Fibroblast of skin of left biceps (primary cell): Measurements from ENCODE around the gene TP73.
"Not testable (repeated sequence)": the region's sequence is repeated elsewhere in the genome, so short reads cannot be mapped to it uniquely, and the experiment has no call there.

Source experiments
- DNase-seq, 2 experiments: peaks; one replicate each; pipeline ENCODE4 v3.0.0-alpha.2; 2013; ENCODE audit warnings: low read depth in 2 of 2

The TP73 gene

DNA sequence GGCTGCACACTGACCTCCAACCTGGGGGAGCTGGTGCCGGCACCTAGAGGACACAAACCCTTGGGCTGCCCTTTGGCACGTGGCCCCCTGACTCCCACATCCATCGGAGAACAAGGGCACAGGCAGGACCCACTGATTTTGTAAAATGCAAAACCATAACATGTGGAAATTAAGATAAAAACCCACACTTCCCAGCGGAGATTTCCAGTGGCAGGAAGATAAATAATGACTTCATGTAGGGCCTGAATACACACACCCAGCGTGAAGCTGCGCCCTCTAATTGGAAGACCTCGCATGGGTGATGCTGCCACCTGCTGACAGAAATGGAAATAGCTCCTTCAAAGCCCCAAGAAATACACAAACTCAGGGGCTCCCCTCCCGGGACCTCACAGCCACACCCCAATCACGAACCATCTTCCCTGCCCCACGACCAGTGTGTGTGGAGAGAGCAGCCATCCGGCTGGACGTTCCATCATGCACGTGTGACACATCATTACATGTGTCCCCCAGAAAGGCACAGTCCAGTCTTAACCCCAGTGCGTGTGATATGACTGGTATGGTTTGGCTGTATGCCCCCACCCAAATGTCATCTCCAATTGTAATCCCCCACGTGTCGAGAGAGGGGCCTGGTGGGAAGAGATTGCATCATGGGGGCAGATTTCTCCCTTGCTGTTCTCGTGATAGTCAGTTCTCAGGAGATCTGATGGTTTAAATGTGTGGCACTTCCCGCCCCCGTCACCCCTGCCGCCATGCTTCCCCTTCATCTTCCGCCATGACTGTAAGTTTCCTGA, 33.2 kb upstream of the TP73 start:
- DNase-seq: peak; percentile 37 to 40

- no peak for DNase-seq
Observed at GRCh38 chr1:3620708-3621107, 31.6 kb upstream of the TP73 start.

GRCh38 chr1:3621151-3621671, 31.1 kb upstream of the TP73 start:
- not testable (repeated sequence) for DNase-seq

- DNase-seq: not testable (repeated sequence)
Observed at GRCh38 chr1:3622102-3622501, 30.2 kb upstream of the TP73 start.

DNA sequence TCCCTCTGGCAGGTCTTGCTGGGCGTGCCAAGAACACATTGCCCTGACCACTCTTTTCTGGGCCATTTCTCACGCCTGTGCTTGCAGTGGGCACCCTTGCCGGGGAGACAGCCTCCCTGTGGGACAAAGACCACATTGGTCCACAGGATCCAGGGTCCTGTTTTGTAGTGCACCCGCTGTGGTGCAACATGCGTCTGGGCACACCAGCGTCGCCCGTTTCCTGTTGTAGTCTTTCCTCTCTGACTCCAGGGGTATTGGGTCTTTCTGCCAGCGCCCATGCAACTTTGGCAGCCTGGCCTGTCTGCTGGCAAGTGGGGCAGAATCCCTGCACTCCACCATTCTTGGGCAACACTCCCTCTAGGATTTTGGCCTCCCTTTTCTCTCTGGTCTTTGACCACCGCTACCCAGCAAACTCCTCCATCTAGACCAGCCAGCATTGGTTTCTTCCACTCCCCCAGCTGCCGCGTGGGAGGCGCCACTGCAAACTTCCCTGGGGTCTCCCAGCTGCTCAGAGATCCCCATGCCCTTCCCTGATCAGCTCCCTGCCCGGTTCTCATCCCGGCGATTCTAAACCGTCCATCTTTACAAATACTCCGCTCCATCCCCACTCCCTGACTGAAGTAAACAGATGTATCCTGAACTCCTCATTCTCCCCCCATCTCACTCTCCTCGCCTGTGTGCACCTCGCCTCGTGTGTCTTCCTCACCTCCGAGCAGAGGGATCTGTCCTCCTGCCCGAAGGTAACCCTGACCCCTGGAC, 28.7 kb upstream of the TP73 start:
- DNase-seq: no peak

DNA sequence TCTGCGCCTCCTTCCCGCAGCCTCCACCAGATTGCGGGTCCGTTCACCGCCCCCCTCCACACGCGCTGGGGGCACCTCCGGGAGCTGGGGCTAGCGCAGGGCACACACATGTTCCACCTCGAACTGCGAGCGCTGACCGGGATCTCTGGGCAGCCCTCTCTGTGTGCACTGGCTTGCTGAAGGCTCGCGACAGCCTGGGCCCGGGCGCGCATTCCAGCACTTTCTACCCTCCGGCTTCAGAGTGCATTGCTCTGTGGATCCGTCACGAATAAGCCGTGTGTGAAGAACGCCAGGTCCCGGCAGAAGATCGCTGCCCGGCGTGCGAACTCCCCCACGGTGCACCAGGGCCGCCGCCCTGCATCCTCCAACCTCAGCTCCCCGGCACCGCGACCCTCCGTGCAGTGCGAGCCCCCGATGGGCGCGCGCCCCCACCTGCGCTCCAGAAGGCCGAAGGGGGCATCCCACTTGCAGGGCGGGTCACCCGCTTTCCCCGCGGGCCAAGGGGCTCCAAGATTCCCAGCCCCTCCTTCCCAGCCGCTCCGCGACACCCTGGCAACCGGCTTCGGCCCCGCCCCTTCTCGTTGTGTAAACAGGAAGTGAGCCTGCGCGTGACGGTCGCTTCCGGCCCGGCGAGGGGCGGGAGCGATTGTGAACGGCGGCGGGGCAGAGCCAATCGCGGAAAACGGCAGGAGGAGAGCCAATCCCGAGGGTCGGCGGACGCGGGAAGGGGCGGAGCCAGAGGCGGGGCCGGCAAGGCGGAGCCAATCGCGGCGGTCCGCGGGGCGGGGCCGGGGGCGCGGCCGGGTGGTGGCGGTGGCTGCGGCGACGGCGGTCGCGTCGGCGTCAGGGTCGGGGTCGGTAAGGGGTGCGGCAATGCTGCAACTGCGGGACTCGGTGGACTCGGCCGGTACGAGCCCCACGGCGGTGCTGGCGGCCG, 27.8 kb upstream of the TP73 start, which contains the start of gene TPRG1L:
Gene TPRG1L (plus strand): TSS at position 816 of the 937 bp plus-strand sequence. CDS start 58 bp downstream, at position 874.
- DNase-seq: peak; percentile 76 to 84

DNA sequence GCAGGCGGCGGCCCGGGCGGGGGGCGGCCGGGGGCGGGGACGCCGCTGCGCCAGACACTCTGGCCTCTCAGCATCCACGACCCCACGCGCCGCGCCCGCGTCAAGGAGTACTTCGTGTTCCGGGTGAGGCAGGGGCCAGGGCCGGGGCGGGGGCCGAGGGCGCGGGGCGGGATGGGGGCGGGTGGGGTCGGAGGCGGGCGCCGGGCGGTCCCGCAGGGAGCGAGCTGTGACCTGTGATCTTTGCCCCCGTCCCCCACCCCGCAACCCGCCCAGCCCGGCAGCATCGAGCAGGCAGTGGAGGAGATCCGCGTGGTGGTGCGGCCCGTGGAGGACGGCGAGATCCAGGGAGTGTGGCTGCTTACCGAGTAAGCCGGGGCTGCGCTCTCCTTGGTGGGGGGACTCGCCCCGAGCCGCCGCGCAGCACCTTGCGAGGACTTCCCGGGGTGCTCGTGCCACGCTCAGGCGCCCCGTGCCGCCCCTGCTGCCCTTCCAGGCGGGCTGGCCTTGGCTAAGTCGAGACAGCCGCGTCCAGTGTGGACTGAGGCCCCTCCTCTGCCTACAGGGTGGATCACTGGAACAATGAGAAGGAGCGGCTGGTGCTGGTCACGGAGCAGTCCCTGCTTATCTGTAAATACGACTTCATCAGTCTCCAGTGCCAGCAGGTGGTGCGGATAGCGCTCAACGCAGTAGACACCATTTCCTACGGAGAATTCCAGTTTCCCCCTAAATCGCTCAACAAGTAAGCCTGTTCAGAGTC, 27.0 kb upstream of the TP73 start:
- no peak for DNase-seq

- no peak for DNase-seq
Observed at GRCh38 chr1:3626025-3626424, 26.3 kb upstream of the TP73 start.

DNA sequence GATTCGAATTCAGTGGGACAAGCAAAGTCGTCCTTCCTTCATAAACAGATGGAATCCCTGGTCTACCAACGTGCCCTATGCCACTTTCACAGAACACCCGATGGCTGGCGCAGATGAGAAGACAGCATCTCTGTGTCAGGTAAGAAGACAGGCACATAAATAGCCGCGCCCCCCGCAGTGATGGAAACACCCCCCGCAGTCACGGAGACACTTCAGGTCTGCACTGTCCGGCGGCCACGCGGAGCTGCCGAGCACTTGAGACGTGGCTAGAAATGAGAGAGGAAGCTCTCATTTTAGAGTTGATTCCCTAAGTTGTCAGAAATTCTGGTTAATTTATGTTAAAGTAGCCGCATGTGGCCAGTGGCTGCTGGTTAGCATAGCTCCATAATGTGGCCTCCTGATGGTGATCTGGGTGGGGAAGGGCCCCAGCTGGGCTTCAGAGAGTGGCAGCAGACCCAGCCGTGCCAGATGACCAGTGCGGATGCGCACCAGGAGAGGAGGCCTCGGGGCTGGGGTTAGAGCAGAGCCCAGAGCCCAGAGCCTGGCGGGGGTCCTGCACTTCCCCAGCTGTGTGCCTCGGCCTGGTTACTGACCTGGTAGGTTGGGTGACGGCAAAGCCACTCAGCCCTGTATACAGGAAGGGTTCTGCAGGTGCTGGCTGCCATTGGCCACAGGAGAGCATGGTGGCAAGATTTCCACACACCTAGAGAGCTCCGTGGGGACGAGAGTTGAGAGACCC, 24.6 kb upstream of the TP73 start:
- no peak for DNase-seq

- no peak for DNase-seq
Observed at GRCh38 chr1:3628445-3628844, 23.9 kb upstream of the TP73 start.

GRCh38 chr1:3629561-3630160, 22.7 kb upstream of the TP73 start:
- no peak for DNase-seq

- DNase-seq: no peak
Observed at GRCh38 chr1:3630161-3630611, 22.1 kb upstream of the TP73 start.

- DNase-seq: no peak
Observed at GRCh38 chr1:3630914-3631313, 21.4 kb upstream of the TP73 start.

- DNase-seq: no peak
Observed at GRCh38 chr1:3631320-3632260, 20.7 kb upstream of the TP73 start.

- DNase-seq: no peak
Observed at GRCh38 chr1:3632298-3632697, 20.0 kb upstream of the TP73 start.

DNA sequence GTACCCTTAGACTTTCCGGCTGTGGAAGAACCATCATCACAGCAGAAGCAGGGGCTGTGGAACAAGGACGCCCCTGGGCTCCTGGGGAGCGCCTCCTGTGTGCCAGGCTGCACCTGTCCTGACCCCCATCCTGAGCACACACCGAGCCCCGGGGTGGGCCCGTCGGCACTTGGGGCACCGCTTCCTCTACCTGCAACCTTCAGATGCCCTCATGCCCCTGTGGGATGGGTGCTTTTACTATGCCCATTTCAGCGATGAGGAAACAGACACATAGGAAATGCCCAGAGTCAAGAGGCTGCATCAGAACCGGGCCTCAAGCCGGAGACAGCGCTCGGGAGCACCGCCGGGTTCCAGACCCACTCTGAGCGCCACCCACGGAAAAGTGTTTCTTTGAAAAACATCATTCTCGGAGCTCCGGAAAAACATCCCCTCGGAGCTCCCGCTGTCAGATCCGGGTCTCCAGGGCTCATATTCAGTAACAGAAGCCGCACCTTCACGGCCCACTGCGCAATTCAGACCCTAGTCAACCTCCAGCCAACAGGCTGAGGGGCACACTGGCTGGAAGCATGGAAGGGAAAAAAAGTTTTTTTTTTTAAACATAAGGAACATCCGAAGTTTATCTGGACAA, 19.5 kb upstream of the TP73 start:
- DNase-seq: no peak

DNA sequence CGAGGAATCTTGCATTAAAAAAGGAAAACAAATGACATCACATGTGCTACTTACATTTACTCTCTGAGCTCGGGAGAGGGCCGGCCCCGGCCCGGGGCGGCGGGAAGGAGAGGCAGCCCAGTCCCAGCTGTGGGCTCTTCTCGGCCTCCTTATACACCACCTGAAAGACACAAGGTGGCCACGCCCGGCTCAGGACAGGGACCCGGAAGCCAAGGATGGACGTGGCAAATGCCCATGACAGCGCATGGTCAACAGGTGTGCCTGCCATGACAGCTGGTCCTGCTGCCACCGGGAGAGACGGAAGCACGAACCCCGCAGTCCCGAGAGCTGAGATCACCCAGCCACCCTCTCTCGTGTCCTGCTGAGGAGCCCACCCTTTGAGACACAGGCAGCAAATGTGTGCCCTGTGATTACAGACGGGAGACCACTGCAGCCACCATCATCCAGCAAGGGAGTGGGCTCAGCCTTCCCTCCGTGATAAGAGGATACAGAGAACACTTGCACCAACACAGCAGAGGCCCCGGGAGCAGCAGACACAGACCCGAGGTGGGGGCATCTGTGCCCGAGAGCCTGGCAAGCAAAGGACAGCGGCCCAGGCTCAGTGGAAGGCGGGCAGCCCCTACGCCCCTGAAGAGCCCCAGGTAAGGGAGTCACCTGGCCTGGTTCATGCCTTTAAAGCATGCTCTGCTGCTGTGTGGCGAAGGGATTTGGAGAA, 18.8 kb upstream of the TP73 start:
- DNase-seq: no peak
